Measurements from ENCODE around the gene TRIB2.

TRIB2 gene

GRCh38 chr2:12721566-12722446 lies 5.1 kb downstream of the TRIB2 start:
- DNase-seq, result peak; percentile 60

- no peak for DNase-seq
Observed at GRCh38 chr2:12722447-12723316, 5.9 kb downstream of the TRIB2 start.

GRCh38 chr2:12723736-12724463 lies 7.2 kb downstream of the TRIB2 start:
- no peak for DNase-seq

GRCh38 chr2:12725233-12726187 lies 8.8 kb downstream of the TRIB2 start:
- no peak for DNase-seq

- no peak for DNase-seq
Observed at GRCh38 chr2:12726271-12726670, 9.5 kb downstream of the TRIB2 start.

GRCh38 chr2:12727065-12727464 lies 10.3 kb downstream of the TRIB2 start:
- DNase-seq, result no peak

GRCh38 chr2:12727641-12728040 lies 10.9 kb downstream of the TRIB2 start:
- no peak for DNase-seq

GRCh38 chr2:12728221-12728777 lies 11.6 kb downstream of the TRIB2 start:
- DNase-seq, result peak; percentile 81

GRCh38 chr2:12730265-12730664 lies 13.5 kb downstream of the TRIB2 start:
- no peak for DNase-seq

- DNase-seq, result no peak
Observed at GRCh38 chr2:12731701-12732280, 15.1 kb downstream of the TRIB2 start.

- DNase-seq, result no peak
Observed at GRCh38 chr2:12732651-12733050, 15.9 kb downstream of the TRIB2 start.

GRCh38 chr2:12733846-12734245 lies 17.1 kb downstream of the TRIB2 start:
- no peak for DNase-seq

GRCh38 chr2:12734914-12735654 lies 18.3 kb downstream of the TRIB2 start:
- no peak for DNase-seq

GRCh38 chr2:12737297-12737696 lies 20.6 kb downstream of the TRIB2 start:
- no peak for DNase-seq

GRCh38 chr2:12737738-12738485 lies 21.2 kb downstream of the TRIB2 start:
- DNase-seq, result no peak

GRCh38 chr2:12739721-12740254 lies 23.1 kb downstream of the TRIB2 start:
- no peak for DNase-seq

GRCh38 chr2:12741380-12741779 lies 24.6 kb downstream of the TRIB2 start:
- no peak for DNase-seq

GRCh38 chr2:12742891-12743290 lies 26.2 kb downstream of the TRIB2 start:
- DNase-seq, result no peak

- DNase-seq, result no peak
Observed at GRCh38 chr2:12750166-12750905, 33.6 kb downstream of the TRIB2 start.

Measured in activated CD4-positive, alpha-beta T cell treated with anti-CD3 and anti-CD28 coated beads, Interleukin-2, amount 50 U/mL, for 16 hours (primary cell).